Measurements from ENCODE around the gene CALY.

Gene CALY

GRCh38 chr10:133282846-133283390 lies 53.8 kb downstream of the CALY start:
- TF ChIP-seq CTCF (IDR thresholded peaks at IDR 0.05; ENCODE audit: borderline replicate concordance, insufficient read depth, low read depth, low read length): no peak
- H3K4me3 ChIP-seq (ENCODE audit: low read depth, low read length): no peak overlapping the region

GRCh38 chr10:133281628-133282372 lies 54.9 kb downstream of the CALY start:
- H3K4me3 ChIP-seq (ENCODE audit: low read depth, low read length): no peak overlapping the region
- TF ChIP-seq CTCF (IDR thresholded peaks at IDR 0.05; ENCODE audit: borderline replicate concordance, insufficient read depth, low read depth, low read length): no peak

GRCh38 chr10:133281084-133281483 lies 55.6 kb downstream of the CALY start:
- no peak overlapping the region for H3K4me3 ChIP-seq (ENCODE audit: low read depth, low read length)
- TF ChIP-seq CTCF (IDR thresholded peaks at IDR 0.05; ENCODE audit: borderline replicate concordance, insufficient read depth, low read depth, low read length): no peak

- no peak overlapping the region for H3K4me3 ChIP-seq (ENCODE audit: low read depth, low read length)
- no peak for TF ChIP-seq CTCF (IDR thresholded peaks at IDR 0.05; ENCODE audit: borderline replicate concordance, insufficient read depth, low read depth, low read length)
These were observed 56.2 kb downstream of the CALY start for GRCh38 chr10:133280391-133281059.

GRCh38 chr10:133279326-133280226 lies 57.1 kb downstream of the CALY start:
- TF ChIP-seq CTCF (IDR thresholded peaks at IDR 0.05; ENCODE audit: borderline replicate concordance, insufficient read depth, low read depth, low read length): no peak
- H3K4me3 ChIP-seq (ENCODE audit: low read depth, low read length): no peak overlapping the region

- TF ChIP-seq CTCF (IDR thresholded peaks at IDR 0.05; ENCODE audit: borderline replicate concordance, insufficient read depth, low read depth, low read length): no peak
- no peak overlapping the region for H3K4me3 ChIP-seq (ENCODE audit: low read depth, low read length)
These were observed 58.0 kb downstream of the CALY start for GRCh38 chr10:133278577-133279265.

Data from GM12875 (cell line).